Mesendoderm (in vitro differentiated cells): ENCODE measurements around the gene TEX29.

Experiments
- DNase-seq: peaks from one replicate; pipeline ENCODE4 v3.0.0; 2013
- H2AK5ac ChIP-seq: 2 replicates; pipeline ENCODE4 v1.6.1; 2013; ENCODE audit warnings: low read length, inconsistent platforms
- H2BK120ac ChIP-seq: 2 replicates; pipeline ENCODE4 v1.6.1; 2013; ENCODE audit warnings: low read depth, mild to moderate bottlenecking, low read length, moderate library complexity, mixed read lengths
- H2BK15ac ChIP-seq: replicated peaks from 2 replicates; pipeline ENCODE4 v1.6.1; 2013; ENCODE audit warnings: low read depth, mild to moderate bottlenecking, moderate library complexity
- H2BK5ac ChIP-seq: 2 replicates; pipeline ENCODE4 v1.6.1; 2013; ENCODE audit warnings: low read length, inconsistent platforms
- H3K18ac ChIP-seq: 2 replicates; pipeline ENCODE4 v1.6.1; 2013; ENCODE audit warnings: mild to moderate bottlenecking, low read length, mixed read lengths
- H3K23ac ChIP-seq: one replicate; pipeline ENCODE4 v1.6.1; 2013; ENCODE audit warnings: low read length
- H3K27ac ChIP-seq: 2 replicates; pipeline ENCODE4 v1.5.1; 2013; ENCODE audit warnings: low read depth, mild to moderate bottlenecking, inconsistent platforms, low read length, moderate library complexity
- H3K27me3 ChIP-seq: 2 replicates; pipeline ENCODE4 v1.6.1; 2013; ENCODE audit warnings: low read length, control low read depth, mild to moderate bottlenecking, inconsistent platforms; ENCODE audit not compliant: insufficient read depth, poor library complexity
- H3K36me3 ChIP-seq: 2 replicates; pipeline ENCODE4 v1.6.1; 2013; ENCODE audit warnings: low read length, inconsistent platforms; ENCODE audit not compliant: control insufficient read depth, insufficient read depth
- H3K4ac ChIP-seq: one replicate; pipeline ENCODE4 v1.6.1; 2013; ENCODE audit warnings: low read depth, mild to moderate bottlenecking, low read length, moderate library complexity
- H3K4me1 ChIP-seq: 2 replicates; pipeline ENCODE4 v1.6.1; 2013; ENCODE audit warnings: low read depth, low read length, inconsistent platforms; ENCODE audit not compliant: control insufficient read depth
- H3K4me2 ChIP-seq: 2 replicates; pipeline ENCODE4 v1.6.1; 2013; ENCODE audit warnings: low read length
- H3K4me3 ChIP-seq: 2 replicates; pipeline ENCODE4 v1.5.1; 2013; ENCODE audit warnings: mild to moderate bottlenecking, low read length
- H3K56ac ChIP-seq: one replicate; pipeline ENCODE4 v1.6.1; 2013; ENCODE audit warnings: low read length
- H3K79me1 ChIP-seq: 2 replicates; pipeline ENCODE4 v1.6.1; 2013; ENCODE audit warnings: low read length, inconsistent platforms
- H3K79me2 ChIP-seq: 2 replicates; pipeline ENCODE4 v1.6.1; 2013; ENCODE audit warnings: mild to moderate bottlenecking, low read length; ENCODE audit not compliant: control insufficient read depth, insufficient read depth
- H3K9ac ChIP-seq: 2 replicates; pipeline ENCODE4 v1.6.1; 2013; ENCODE audit warnings: low read length, inconsistent platforms
- H4K5ac ChIP-seq: one replicate; pipeline ENCODE4 v1.6.1; 2013; ENCODE audit warnings: low read length
- H4K8ac ChIP-seq: one replicate; pipeline ENCODE4 v1.6.1; 2013; ENCODE audit warnings: low read depth, mild to moderate bottlenecking, control low read depth, low read length, moderate library complexity
- WGBS: extraction: QIAGEN DNeasy Blood & Tissue Kit; methylation state at CpG from one replicate; pipeline ENCODE4 v1.1.7; 2013; ENCODE audit warnings: low lambda C conversion rate, missing lambda C conversion rate; ENCODE audit not compliant: insufficient coverage; ENCODE audit errors: extremely low coverage; 5-methylcytosine and 5-hydroxymethylcytosine counted together

Gene TEX29

DNA sequence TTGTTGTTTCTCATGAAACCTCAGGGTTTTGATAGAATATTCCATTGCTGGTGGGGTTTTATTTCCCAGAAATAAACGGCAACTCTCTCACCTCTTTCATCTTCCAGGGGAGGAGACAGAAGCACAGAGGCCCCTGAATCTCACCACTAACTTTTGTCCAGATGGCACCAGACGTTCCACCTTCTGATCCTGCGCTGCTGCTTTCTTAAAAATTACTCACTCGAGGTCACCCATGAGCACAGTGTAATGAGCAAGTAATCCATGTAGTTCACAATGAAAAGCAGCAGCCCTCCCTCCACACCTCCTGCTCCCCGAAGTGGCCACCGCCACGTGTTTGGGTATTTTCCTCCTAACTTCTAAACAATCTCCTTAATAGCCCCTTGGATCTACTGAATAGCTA, 51.3 kb downstream of the TEX29 start:
- Histone ChIP-seq H3K23ac (no peak overlapping the region), H3K4me1 (no peaks in the 10 kb centered on the region), H2BK15ac (no peak overlapping the region), H3K56ac (no peak overlapping the region), H3K18ac (no peak overlapping the region), H3K79me2 (no peaks in the 10 kb centered on the region), H2BK120ac (no peak overlapping the region), H2AK5ac (no peak overlapping the region), H4K8ac (no peak overlapping the region), H3K27me3 (no peaks in the 10 kb centered on the region), H3K4ac (no peak overlapping the region), H3K9ac (no peak overlapping the region), H3K36me3 (no peaks in the 10 kb centered on the region), H3K4me3 (no peak overlapping the region), H3K27ac (no peak overlapping the region), H3K4me2 (no peak overlapping the region), H2BK5ac (no peak overlapping the region), H4K5ac (no peak overlapping the region), H3K79me1 (no peaks in the 10 kb centered on the region)
- DNase-seq, result no peak
- WGBS, result no CpG with 5 or more reads among the region's 7 CpGs

DNA sequence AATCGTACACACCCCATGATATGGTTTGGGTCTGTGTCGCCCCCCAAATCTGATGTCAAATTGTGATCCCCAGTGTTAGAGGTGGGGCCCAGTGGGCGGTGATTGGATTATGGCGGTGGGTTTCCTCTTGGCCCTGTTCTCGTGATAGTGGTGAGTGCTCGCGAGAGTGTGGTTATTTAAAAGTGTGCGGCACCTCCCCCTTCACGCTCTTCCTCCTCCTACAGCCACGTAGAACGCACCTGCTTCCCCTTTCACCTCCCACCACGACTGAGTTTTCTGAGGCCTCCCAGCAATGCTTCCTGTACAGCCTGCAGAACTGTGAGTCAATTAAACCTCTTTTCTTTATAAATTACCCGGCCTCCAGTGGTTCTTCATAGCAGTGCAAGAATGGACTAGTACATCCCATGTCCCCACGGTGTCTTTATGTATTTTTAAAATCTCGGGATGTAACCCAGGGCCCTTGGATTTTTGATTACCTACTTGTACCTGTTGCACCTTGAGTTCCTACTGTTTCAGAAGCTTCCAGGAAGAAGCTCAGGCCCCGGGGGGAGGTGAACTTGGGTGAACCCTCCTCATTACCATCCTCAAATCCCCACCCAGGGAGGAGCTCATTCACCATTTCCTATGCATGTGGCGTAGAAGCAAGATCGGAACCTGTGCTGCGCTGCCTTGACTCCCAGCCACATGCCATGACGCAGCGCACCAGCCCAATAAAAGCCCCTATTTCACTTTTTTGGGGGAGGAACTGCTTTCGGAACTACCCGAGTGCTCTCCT, 52.4 kb downstream of the TEX29 start:
- H3K9ac ChIP-seq, result no peak overlapping the region
- H3K27ac ChIP-seq, result no peak overlapping the region
- no peak overlapping the region for H2BK15ac ChIP-seq
- H3K4me2 ChIP-seq, result no peak overlapping the region
- H3K36me3 ChIP-seq, result no peaks in the 10 kb centered on the region
- no peak overlapping the region for H3K4me3 ChIP-seq
- no peaks in the 10 kb centered on the region for H3K79me1 ChIP-seq
- no peak overlapping the region for H3K23ac ChIP-seq
- no peak overlapping the region for H4K8ac ChIP-seq
- H3K27me3 ChIP-seq, result no peaks in the 10 kb centered on the region
- no peak overlapping the region for H3K4ac ChIP-seq
- no peak overlapping the region for H2AK5ac ChIP-seq
- no peak overlapping the region for H2BK5ac ChIP-seq
- no peak overlapping the region for H4K5ac ChIP-seq
- no peak overlapping the region for H3K18ac ChIP-seq
- H3K4me1 ChIP-seq, result no peaks in the 10 kb centered on the region
- WGBS, result no CpG with 5 or more reads among the region's 23 CpGs
- no peak overlapping the region for H2BK120ac ChIP-seq
- H3K79me2 ChIP-seq, result no peaks in the 10 kb centered on the region
- no peak for DNase-seq
- H3K56ac ChIP-seq, result no peak overlapping the region

DNA sequence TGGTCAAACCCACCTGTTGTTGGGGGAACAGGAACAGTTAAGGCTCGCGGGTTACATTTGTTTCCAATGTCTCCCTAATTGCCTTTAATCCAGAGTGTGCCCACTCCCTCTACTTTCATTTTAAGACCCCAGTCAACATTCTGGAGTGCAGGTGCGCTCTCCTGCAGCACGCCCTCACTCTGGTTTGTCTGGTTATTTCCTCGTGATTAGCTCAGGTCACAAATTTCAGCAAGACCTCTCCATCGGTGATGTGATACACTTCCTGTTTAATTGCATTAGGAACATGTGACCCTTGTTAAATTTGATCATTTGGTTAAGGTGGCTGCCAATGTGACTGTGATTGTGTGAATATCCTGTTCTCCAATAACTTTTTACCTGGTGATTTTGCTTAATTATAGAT, 53.0 kb downstream of the TEX29 start:
- no peak overlapping the region for H3K4me2 ChIP-seq
- H3K56ac ChIP-seq, result no peak overlapping the region
- no peak overlapping the region for H3K23ac ChIP-seq
- no peak overlapping the region for H2BK5ac ChIP-seq
- no peak overlapping the region for H3K27ac ChIP-seq
- no peak overlapping the region for H3K4me3 ChIP-seq
- no peak overlapping the region for H3K9ac ChIP-seq
- no peaks in the 10 kb centered on the region for H3K27me3 ChIP-seq
- H2BK120ac ChIP-seq, result no peak overlapping the region
- H3K4ac ChIP-seq, result no peak overlapping the region
- no CpG with 5 or more reads among the region's 6 CpGs for WGBS
- no peak for DNase-seq
- H2AK5ac ChIP-seq, result no peak overlapping the region
- no peaks in the 10 kb centered on the region for H3K79me2 ChIP-seq
- H4K5ac ChIP-seq, result no peak overlapping the region
- H3K4me1 ChIP-seq, result no peaks in the 10 kb centered on the region
- H4K8ac ChIP-seq, result no peak overlapping the region
- no peak overlapping the region for H2BK15ac ChIP-seq
- no peaks in the 10 kb centered on the region for H3K36me3 ChIP-seq
- H3K79me1 ChIP-seq, result no peaks in the 10 kb centered on the region
- no peak overlapping the region for H3K18ac ChIP-seq

DNA sequence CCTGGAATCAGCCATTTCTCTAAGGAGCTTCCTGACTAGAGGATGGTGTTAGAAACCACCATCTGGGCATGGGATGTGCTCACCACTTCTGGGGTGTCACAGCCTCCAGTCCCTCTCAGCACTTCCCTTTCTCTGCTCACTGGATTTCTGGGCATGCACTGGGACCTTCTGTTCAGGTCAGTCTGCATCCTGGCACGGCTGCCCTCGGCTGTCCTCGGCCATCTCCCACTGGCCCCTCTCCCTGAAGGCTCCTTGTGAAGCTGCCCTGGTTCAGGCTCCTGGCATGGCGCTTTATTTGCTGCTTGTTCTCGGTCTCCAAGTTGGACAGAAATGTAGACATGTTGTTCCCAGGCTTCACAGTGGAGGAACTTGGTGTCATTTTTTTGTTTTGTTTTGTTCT, 60.0 kb downstream of the TEX29 start:
- Histone ChIP-seq H3K27ac (no peak overlapping the region), H2BK120ac (no peak overlapping the region), H3K4me2 (no peak overlapping the region), H2AK5ac (no peak overlapping the region), H3K27me3 (no peaks in the 10 kb centered on the region), H3K9ac (no peak overlapping the region), H3K23ac (no peak overlapping the region), H3K36me3 (no peaks in the 10 kb centered on the region), H3K56ac (no peak overlapping the region), H4K8ac (no peak overlapping the region), H3K79me2 (no peaks in the 10 kb centered on the region), H3K4ac (no peak overlapping the region), H3K4me1 (no peaks in the 10 kb centered on the region), H3K79me1 (no peaks in the 10 kb centered on the region), H2BK15ac (no peak overlapping the region), H3K4me3 (no peak overlapping the region), H4K5ac (no peak overlapping the region), H3K18ac (no peak overlapping the region), H2BK5ac (no peak overlapping the region)
- WGBS, result no CpG with 5 or more reads among the region's 5 CpGs
- no peak for DNase-seq

DNA sequence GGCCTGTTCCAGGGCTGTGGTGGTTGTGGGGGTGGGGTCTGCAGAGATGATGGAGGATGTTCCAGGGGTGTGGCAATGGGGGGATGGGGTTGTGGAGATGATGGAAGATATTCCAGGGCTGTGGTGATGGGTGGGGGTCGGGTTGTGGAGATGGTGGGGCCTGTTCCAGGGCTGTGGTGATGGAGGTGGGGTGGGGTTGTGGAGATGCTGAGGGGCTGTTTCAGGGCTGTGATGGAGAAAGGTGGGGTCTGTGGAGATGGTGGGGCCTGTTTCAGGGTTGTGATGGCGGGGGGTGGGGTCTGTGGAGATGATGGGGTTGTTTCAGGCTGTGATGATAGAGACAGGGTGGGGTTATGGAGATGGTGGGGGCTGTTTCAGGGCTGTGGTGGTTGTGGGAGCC, 62.0 kb downstream of the TEX29 start:
- Histone ChIP-seq H3K4me1 (no peaks in the 10 kb centered on the region), H3K23ac (no peak overlapping the region), H2BK5ac (no peak overlapping the region), H4K8ac (no peak overlapping the region), H3K79me2 (no peaks in the 10 kb centered on the region), H3K4ac (no peak overlapping the region), H3K56ac (no peak overlapping the region), H2BK15ac (no peak overlapping the region), H3K4me2 (no peak overlapping the region), H3K36me3 (no peaks in the 10 kb centered on the region), H3K18ac (no peak overlapping the region), H3K9ac (no peak overlapping the region), H3K27ac (no peak overlapping the region), H3K27me3 (no peaks in the 10 kb centered on the region), H3K79me1 (no peaks in the 10 kb centered on the region), H3K4me3 (no peak overlapping the region), H2BK120ac (no peak overlapping the region), H4K5ac (no peak overlapping the region), H2AK5ac (no peak overlapping the region)
- DNase-seq, result no peak
- WGBS, result no CpG with 5 or more reads among the region's 2 CpGs

DNA sequence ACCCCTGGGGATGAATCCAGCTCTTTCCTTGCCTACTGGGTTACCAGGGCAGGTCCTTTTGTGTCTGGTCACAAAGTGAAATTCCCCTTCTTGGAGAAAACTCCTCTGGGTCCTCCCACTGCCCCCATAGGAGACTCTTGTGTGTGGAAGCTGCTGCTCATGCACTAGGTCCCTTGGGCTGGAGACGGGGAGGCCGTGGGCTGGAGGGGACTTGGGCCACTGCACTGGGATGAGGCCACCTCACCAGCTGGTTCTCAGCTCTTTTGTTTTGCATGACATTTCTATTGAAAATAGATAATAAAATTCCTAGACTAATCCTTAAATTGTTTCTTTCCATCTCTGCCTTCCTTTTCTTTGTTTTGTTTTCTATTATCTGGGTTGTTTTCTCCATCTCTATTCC, 62.4 kb downstream of the TEX29 start:
- Histone ChIP-seq H3K27me3 (no peaks in the 10 kb centered on the region), H3K79me2 (no peaks in the 10 kb centered on the region), H3K4me3 (no peak overlapping the region), H3K27ac (no peak overlapping the region), H3K56ac (no peak overlapping the region), H3K9ac (no peak overlapping the region), H2BK120ac (no peak overlapping the region), H3K36me3 (no peaks in the 10 kb centered on the region), H3K4me1 (no peaks in the 10 kb centered on the region), H3K23ac (no peak overlapping the region), H3K18ac (no peak overlapping the region), H3K79me1 (no peaks in the 10 kb centered on the region), H4K5ac (no peak overlapping the region), H2BK15ac (no peak overlapping the region), H3K4ac (no peak overlapping the region), H3K4me2 (no peak overlapping the region), H4K8ac (no peak overlapping the region), H2BK5ac (no peak overlapping the region), H2AK5ac (no peak overlapping the region)
- no peak for DNase-seq
- WGBS, result no CpG with 5 or more reads among the region's 2 CpGs
